ENCODE measurements around the gene RETN.

RETN gene

GRCh38 chr19:7685546-7686445 lies 16.9 kb downstream of the RETN start:
- no peak for DNase-seq

- DNase-seq, result no peak
These were observed 18.3 kb downstream of the RETN start for GRCh38 chr19:7687177-7687576.

- DNase-seq, result no peak
These were observed 20.3 kb downstream of the RETN start for GRCh38 chr19:7689165-7689564.

GRCh38 chr19:7690779-7691258 lies 22.0 kb downstream of the RETN start:
- DNase-seq, result no peak

GRCh38 chr19:7691497-7691896 lies 22.6 kb downstream of the RETN start:
- no peak for DNase-seq

GRCh38 chr19:7692417-7693088 lies 23.7 kb downstream of the RETN start:
- no peak for DNase-seq

- no peak for DNase-seq
These were observed 25.6 kb downstream of the RETN start for GRCh38 chr19:7694499-7694898.

GRCh38 chr19:7697721-7698287 lies 29.0 kb downstream of the RETN start:
- no peak for DNase-seq

- DNase-seq, result no peak
These were observed 29.7 kb downstream of the RETN start for GRCh38 chr19:7698583-7698982.

GRCh38 chr19:7699003-7699402 lies 30.2 kb downstream of the RETN start:
- no peak for DNase-seq

- DNase-seq, result peak; percentile 66
These were observed 30.9 kb downstream of the RETN start for GRCh38 chr19:7699417-7700401.

GRCh38 chr19:7701049-7701653 lies 32.3 kb downstream of the RETN start:
- DNase-seq, result no peak

- DNase-seq, result no peak
These were observed 33.0 kb downstream of the RETN start, which contains the start of gene FCER2 for GRCh38 chr19:7701654-7702457. TSS of gene FCER2 (minus strand) at chr19:7702131. CDS start at chr19:7699760, 2,371 bp downstream.

- no peak for DNase-seq
These were observed 34.5 kb downstream of the RETN start for GRCh38 chr19:7703332-7703731.

GRCh38 chr19:7704280-7705060 lies 35.6 kb downstream of the RETN start:
- no peak for DNase-seq

GRCh38 chr19:7705387-7706187 lies 36.7 kb downstream of the RETN start:
- DNase-seq, result peak; percentile 85

- DNase-seq, result no peak
These were observed 37.5 kb downstream of the RETN start for GRCh38 chr19:7706188-7706954.

GRCh38 chr19:7706955-7707456 lies 38.2 kb downstream of the RETN start:
- no peak for DNase-seq

Data from hematopoietic multipotent progenitor cell treated with erythropoietin and hydrocortisone succinate and interleukin-3 and kit ligand, for 4 days (in vitro differentiated cells).